H9 (cell line): ENCODE measurements around the gene GIMAP6. TPM values are rescaled to one million over a fixed set of nuclear protein-coding genes. Genes with fewer than 3 reads are reported as not detected.

ENCODE experiments used
- DNase-seq: peaks from one replicate; pipeline ENCODE4 v3.0.0-alpha.2; 2017
- H2AFZ ChIP-seq: one replicate; pipeline ENCODE4 v1.6.1; 2013; ENCODE audit warnings: mild to moderate bottlenecking, low read length, control low read depth, moderate library complexity
- H2AK5ac ChIP-seq: 2 replicates; pipeline ENCODE4 v1.6.1; 2013; ENCODE audit warnings: low read length, control low read depth, mixed read lengths; ENCODE audit not compliant: insufficient read length
- H2BK120ac ChIP-seq: one replicate; pipeline ENCODE4 v1.6.1; 2013; ENCODE audit warnings: low read depth, mild to moderate bottlenecking, low read length, control low read depth, inconsistent platforms; ENCODE audit not compliant: poor library complexity, severe bottlenecking
- H2BK12ac ChIP-seq: 2 replicates; pipeline ENCODE4 v1.6.1; 2013; ENCODE audit warnings: low read length, control low read depth, mixed read lengths, low read depth; ENCODE audit not compliant: insufficient read length
- H2BK15ac ChIP-seq: 2 replicates; pipeline ENCODE4 v1.6.1; 2013; ENCODE audit warnings: low read depth, low read length, control low read depth
- H2BK20ac ChIP-seq: one replicate; pipeline ENCODE4 v1.6.1; 2013; ENCODE audit warnings: low read depth, mild to moderate bottlenecking, low read length, control low read depth, inconsistent platforms; ENCODE audit not compliant: poor library complexity, severe bottlenecking
- H2BK5ac ChIP-seq: 2 replicates; pipeline ENCODE4 v1.6.1; 2013; ENCODE audit warnings: low read length, control low read depth, mixed read lengths; ENCODE audit not compliant: insufficient read length
- H3K14ac ChIP-seq: 2 replicates; pipeline ENCODE4 v1.6.1; 2013; ENCODE audit warnings: low read length, control low read depth; ENCODE audit not compliant: insufficient read depth
- H3K18ac ChIP-seq: 2 replicates; pipeline ENCODE4 v1.6.1; 2013; ENCODE audit warnings: low read depth, mild to moderate bottlenecking, mixed read lengths, low read length, control low read depth; ENCODE audit not compliant: insufficient read length
- H3K23ac ChIP-seq: 2 replicates; pipeline ENCODE4 v1.6.1; 2013; ENCODE audit warnings: low read length, control low read depth, mixed read lengths, low read depth; ENCODE audit not compliant: insufficient read length
- H3K23me2 ChIP-seq: 2 replicates; pipeline ENCODE4 v1.6.1; 2013; ENCODE audit warnings: low read depth, mild to moderate bottlenecking, mixed read lengths, low read length, control low read depth; ENCODE audit not compliant: insufficient read length, poor library complexity, severe bottlenecking
- H3K27ac ChIP-seq: 2 replicates; pipeline ENCODE4 v1.5.1; 2013; ENCODE audit warnings: low read length, control low read depth, mixed read lengths, low read depth; ENCODE audit not compliant: insufficient read length
- H3K27me3 ChIP-seq: 2 replicates; pipeline ENCODE4 v1.6.1; 2013; ENCODE audit warnings: low read length, control low read depth, inconsistent platforms; ENCODE audit not compliant: insufficient read depth
- H3K4ac ChIP-seq: 2 replicates; pipeline ENCODE4 v1.6.1; 2013; ENCODE audit warnings: low read depth, mild to moderate bottlenecking, control low read depth, inconsistent platforms, low read length, moderate library complexity
- H3K4me1 ChIP-seq: 2 replicates; pipeline ENCODE4 v1.6.1; 2013; ENCODE audit warnings: low read length, control low read depth, inconsistent platforms; ENCODE audit not compliant: insufficient read depth
- H3K4me2 ChIP-seq: 2 replicates; pipeline ENCODE4 v1.6.1; 2013; ENCODE audit warnings: low read length, control low read depth, mixed read lengths; ENCODE audit not compliant: insufficient read length, insufficient read depth
- H3K56ac ChIP-seq: 2 replicates; pipeline ENCODE4 v1.6.1; 2013; ENCODE audit warnings: low read depth, mild to moderate bottlenecking, mixed read lengths, low read length, control low read depth; ENCODE audit not compliant: insufficient read length
- H3K79me1 ChIP-seq: 2 replicates; pipeline ENCODE4 v1.6.1; 2013; ENCODE audit warnings: low read depth, mild to moderate bottlenecking, moderate library complexity, low read length, control low read depth, inconsistent platforms; ENCODE audit not compliant: insufficient read depth, poor library complexity, severe bottlenecking
- H3K79me2 ChIP-seq: 2 replicates; pipeline ENCODE4 v1.6.1; 2013; ENCODE audit warnings: low read length, control low read depth, inconsistent platforms; ENCODE audit not compliant: insufficient read depth
- H3K9ac ChIP-seq: 2 replicates; pipeline ENCODE4 v1.6.1; 2013; ENCODE audit warnings: low read length, control low read depth, mixed read lengths; ENCODE audit not compliant: insufficient read length; ENCODE audit errors: extremely low read depth
- H3K9me3 ChIP-seq: one replicate; pipeline ENCODE4 v1.6.1; 2013; ENCODE audit warnings: low read depth, low read length, inconsistent platforms; ENCODE audit not compliant: control insufficient read depth
- H3T11ph ChIP-seq: one replicate; pipeline ENCODE4 v1.6.1; 2013; ENCODE audit warnings: mild to moderate bottlenecking, low read length, control low read depth, inconsistent platforms
- H4K20me1 ChIP-seq: one replicate; pipeline ENCODE4 v1.6.1; 2013; ENCODE audit not compliant: control insufficient read depth, insufficient read length, insufficient read depth
- H4K5ac ChIP-seq: 2 replicates; pipeline ENCODE4 v1.6.1; 2013; ENCODE audit warnings: low read depth, mild to moderate bottlenecking, mixed read lengths, low read length, control low read depth; ENCODE audit not compliant: insufficient read length
- H4K8ac ChIP-seq: replicated peaks from 2 replicates; pipeline ENCODE4 v1.6.1; 2013; ENCODE audit warnings: low read length, control low read depth, mixed read lengths, low read depth; ENCODE audit not compliant: insufficient read length
- H4K91ac ChIP-seq: 2 replicates; pipeline ENCODE4 v1.6.1; 2013; ENCODE audit warnings: low read depth, mild to moderate bottlenecking, moderate library complexity, mixed read lengths, low read length, control low read depth; ENCODE audit not compliant: insufficient read length
- H3K27ac Mint-ChIP-seq, 3 experiments: 2 replicates in 2 of 3; 3 replicates in 1 of 3; pipeline ENCODE4 v1.8.0; 2020 to 2021; ENCODE audit warnings: mixed read lengths in 3 of 3, mild to moderate bottlenecking in 1 of 3, moderate library complexity in 1 of 3
- H3K27me3 Mint-ChIP-seq: 2 replicates; pipeline ENCODE4 v1.8.0; 2021; ENCODE audit warnings: low read depth, mild to moderate bottlenecking, moderate library complexity, mixed read lengths
- H3K36me3 Mint-ChIP-seq, 3 experiments: 2 replicates in 2 of 3; 3 replicates in 1 of 3; pipeline ENCODE4 v1.8.0; 2020 to 2021; ENCODE audit warnings: low read depth in 3 of 3, mixed read lengths in 3 of 3; ENCODE audit not compliant: insufficient read depth in 1 of 3
- H3K4me1 Mint-ChIP-seq, 2 experiments: 2 replicates each; pipeline ENCODE4 v1.8.0; 2020; ENCODE audit warnings: mixed read lengths in 2 of 2
- H3K4me3 Mint-ChIP-seq, 2 experiments: 2 replicates in 1 of 2; 3 replicates in 1 of 2; pipeline ENCODE4 v1.8.0; 2020 to 2021; ENCODE audit warnings: mild to moderate bottlenecking in 2 of 2, mixed read lengths in 2 of 2, moderate library complexity in 1 of 2
- H3K9me3 Mint-ChIP-seq, 2 experiments: 2 replicates in 1 of 2; 3 replicates in 1 of 2; pipeline ENCODE4 v1.8.0; 2020; ENCODE audit warnings: mild to moderate bottlenecking in 2 of 2, mixed read lengths in 2 of 2, moderate library complexity in 1 of 2
- total RNA-seq: library from RNA; stranded (reverse); gene quantifications from 2 replicates; pipeline ENCODE4 v1.2.1, GENCODE V29; 2021
- TF ChIP-seq, protein P1 (sequence below): fragments of 200-600 bp; sonication (generic); conservative IDR thresholded peaks from 3 replicates; pipeline ENCODE4 v1.8.0; 2021; ENCODE audit warnings: antibody characterized with exemption, mild to moderate bottlenecking

Gene GIMAP6
- total RNA-seq, 1 experiment from 2014 or later = not detected

DNA sequence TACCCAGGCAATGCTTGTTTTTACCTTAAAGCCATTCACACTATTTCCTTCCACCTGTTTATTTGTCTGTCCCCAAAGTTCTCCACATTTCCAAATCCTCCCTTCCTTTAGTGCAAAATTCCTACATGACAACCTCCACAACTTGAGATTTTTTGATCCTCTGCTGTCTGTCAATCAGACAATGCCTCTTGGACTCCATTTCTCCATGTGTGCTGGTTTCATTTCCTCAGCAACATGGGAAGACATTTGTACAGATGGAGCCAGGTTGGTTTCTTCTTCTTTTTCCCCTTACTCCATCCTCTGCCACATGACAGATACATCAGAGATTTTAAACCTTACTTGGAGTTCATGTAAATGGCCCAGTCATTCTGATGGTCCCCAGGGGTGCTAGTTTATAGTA is 34.2 kb upstream of the GIMAP6 start:
- no peaks in the 10 kb centered on the region for H3K23me2 ChIP-seq
- no peaks in the 10 kb centered on the region for H3K79me2 ChIP-seq
- peaks cover 9 to 10% of the 10 kb centered on the region in 2 experiments; a peak in 3 of 5 replicates for H3K9me3 Mint-ChIP-seq
- no peak overlapping the region for H2AFZ ChIP-seq
- H3K4ac ChIP-seq = no peak overlapping the region
- H3K4me1 Mint-ChIP-seq = no peaks in the 10 kb centered on the region
- no peak overlapping the region for H3K4me2 ChIP-seq
- H3K36me3 Mint-ChIP-seq = no peaks in the 10 kb centered on the region; a peak in 2 of 7 replicates
- H3K27me3 ChIP-seq = no peaks in the 10 kb centered on the region
- H3K27ac ChIP-seq = no peak overlapping the region
- no peak overlapping the region for H3K4me3 Mint-ChIP-seq
- H2BK120ac ChIP-seq = no peak overlapping the region
- no peak overlapping the region for H3K27ac Mint-ChIP-seq
- H4K8ac ChIP-seq = no peak overlapping the region
- no peaks in the 10 kb centered on the region for H3K4me1 ChIP-seq
- H3K9ac ChIP-seq = no peak overlapping the region
- peaks cover 59% of the 10 kb centered on the region for H3K27me3 Mint-ChIP-seq
- H3K9me3 ChIP-seq = peaks cover 5% of the 10 kb centered on the region
- H3K23ac ChIP-seq = no peak overlapping the region
- no peak overlapping the region for H2BK15ac ChIP-seq
- H2BK5ac ChIP-seq = no peak overlapping the region
- H2BK12ac ChIP-seq = no peak overlapping the region
- no peak overlapping the region for H3K18ac ChIP-seq
- H3T11ph ChIP-seq = no peak overlapping the region
- H4K91ac ChIP-seq = no peak overlapping the region
- H2BK20ac ChIP-seq = no peak overlapping the region
- no peak overlapping the region for H3K14ac ChIP-seq
- TF ChIP-seq, protein P1, sequence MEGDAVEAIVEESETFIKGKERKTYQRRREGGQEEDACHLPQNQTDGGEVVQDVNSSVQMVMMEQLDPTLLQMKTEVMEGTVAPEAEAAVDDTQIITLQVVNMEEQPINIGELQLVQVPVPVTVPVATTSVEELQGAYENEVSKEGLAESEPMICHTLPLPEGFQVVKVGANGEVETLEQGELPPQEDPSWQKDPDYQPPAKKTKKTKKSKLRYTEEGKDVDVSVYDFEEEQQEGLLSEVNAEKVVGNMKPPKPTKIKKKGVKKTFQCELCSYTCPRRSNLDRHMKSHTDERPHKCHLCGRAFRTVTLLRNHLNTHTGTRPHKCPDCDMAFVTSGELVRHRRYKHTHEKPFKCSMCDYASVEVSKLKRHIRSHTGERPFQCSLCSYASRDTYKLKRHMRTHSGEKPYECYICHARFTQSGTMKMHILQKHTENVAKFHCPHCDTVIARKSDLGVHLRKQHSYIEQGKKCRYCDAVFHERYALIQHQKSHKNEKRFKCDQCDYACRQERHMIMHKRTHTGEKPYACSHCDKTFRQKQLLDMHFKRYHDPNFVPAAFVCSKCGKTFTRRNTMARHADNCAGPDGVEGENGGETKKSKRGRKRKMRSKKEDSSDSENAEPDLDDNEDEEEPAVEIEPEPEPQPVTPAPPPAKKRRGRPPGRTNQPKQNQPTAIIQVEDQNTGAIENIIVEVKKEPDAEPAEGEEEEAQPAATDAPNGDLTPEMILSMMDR = no peak
- no peak for DNase-seq
- no peaks in the 10 kb centered on the region for H3K79me1 ChIP-seq
- no peak overlapping the region for H4K5ac ChIP-seq
- no peaks in the 10 kb centered on the region for H4K20me1 ChIP-seq
- H3K56ac ChIP-seq = no peak overlapping the region
- H2AK5ac ChIP-seq = no peak overlapping the region
